ENCODE results near the gene ST8SIA3. TPM values are rescaled to one million over a fixed set of nuclear protein-coding genes. Genes with fewer than 3 reads are reported as not detected.
"Not testable (repeated sequence)": the region's sequence is repeated elsewhere in the genome, so short reads cannot be mapped to it uniquely, and the experiment has no call there.

ST8SIA3 gene
- total and polyA plus RNA-seq, 2 experiments from 2014 or later = not detected

GRCh38 chr18:57389271-57389670 is 36.9 kb downstream of the ST8SIA3 start:
- H3F3A ChIP-seq (ENCODE audit: insufficient read depth) = no peaks in the 10 kb centered on the region
- no peaks in the 10 kb centered on the region for H3K79me2 ChIP-seq (ENCODE audit: insufficient read depth)
- no peak overlapping the region for H3K9ac ChIP-seq
- in situ Hi-C loops (cut with MboI) = no loop called here
- no peak overlapping the region for H3K4me3 ChIP-seq
- no peaks in the 10 kb centered on the region for H3K4me1 ChIP-seq (ENCODE audit: insufficient read depth)
- DNase-seq = no peak
- no peaks in the 10 kb centered on the region for H4K20me1 ChIP-seq (ENCODE audit: insufficient read depth)
- no peak overlapping the region for H3K27ac ChIP-seq
- 7 to 18% methylated on average over 2 of the region's 2 CpGs for WGBS, 2 experiments (ENCODE audit: low coverage in 1 of 2, low lambda C conversion rate in 2 of 2, missing lambda C conversion rate in 2 of 2)
- no peak for TF ChIP-seq EZH2phosphoT487 (IDR thresholded peaks at IDR 0.05; ENCODE audit: insufficient read depth, low read depth)
- no peak for TF ChIP-seq EZH2 (IDR thresholded peaks at IDR 0.05; ENCODE audit: insufficient read depth, poor library complexity, severe bottlenecking)
- no peaks in the 10 kb centered on the region for H3K9me3 ChIP-seq (ENCODE audit: low read depth)
- H3K27me3 ChIP-seq (replicated peaks; ENCODE audit: insufficient read depth) = no peaks in the 10 kb centered on the region
- H2AFZ ChIP-seq = no peak overlapping the region
- no peaks in the 10 kb centered on the region for H3K9me2 ChIP-seq (ENCODE audit: insufficient read depth)
- no peak overlapping the region for H3K4me2 ChIP-seq (ENCODE audit: unreplicated experiment)
- no peaks in the 10 kb centered on the region for H3K36me3 ChIP-seq (ENCODE audit: low read depth)

GRCh38 chr18:57390044-57390443 is 37.7 kb downstream of the ST8SIA3 start:
- Histone ChIP-seq H2AFZ (no peak overlapping the region), H4K20me1 (ENCODE audit: insufficient read depth) (no peaks in the 10 kb centered on the region), H3K27me3 (replicated peaks; ENCODE audit: insufficient read depth) (no peaks in the 10 kb centered on the region), H3K79me2 (ENCODE audit: insufficient read depth) (no peaks in the 10 kb centered on the region), H3K4me1 (ENCODE audit: insufficient read depth) (no peaks in the 10 kb centered on the region), H3K9ac (no peak overlapping the region), H3F3A (ENCODE audit: insufficient read depth) (no peaks in the 10 kb centered on the region), H3K9me2 (ENCODE audit: insufficient read depth) (no peaks in the 10 kb centered on the region), H3K4me2 (ENCODE audit: unreplicated experiment) (no peak overlapping the region), H3K9me3 (ENCODE audit: low read depth) (no peaks in the 10 kb centered on the region), H3K4me3 (no peak overlapping the region), H3K36me3 (ENCODE audit: low read depth) (no peaks in the 10 kb centered on the region), H3K27ac (no peak overlapping the region)
- TF ChIP-seq EZH2 (IDR thresholded peaks at IDR 0.05; ENCODE audit: insufficient read depth, poor library complexity, severe bottlenecking) (no peak), EZH2phosphoT487 (IDR thresholded peaks at IDR 0.05; ENCODE audit: insufficient read depth, low read depth) (no peak)
- in situ Hi-C loops (cut with MboI) = no loop called here
- no peak for DNase-seq
- 20 to 29% methylated on average over 3 of the region's 3 CpGs for WGBS, 2 experiments (ENCODE audit: low coverage in 1 of 2, low lambda C conversion rate in 2 of 2, missing lambda C conversion rate in 2 of 2)

GRCh38 chr18:57394749-57395148 is 42.4 kb downstream of the ST8SIA3 start:
- H3K79me2 ChIP-seq (ENCODE audit: insufficient read depth); H2AFZ ChIP-seq; in situ Hi-C loops (cut with MboI); H3K9ac ChIP-seq; H3K4me2 ChIP-seq (ENCODE audit: unreplicated experiment); H3K36me3 ChIP-seq (ENCODE audit: low read depth); H3K27ac ChIP-seq; H3K27me3 ChIP-seq (replicated peaks; ENCODE audit: insufficient read depth); DNase-seq; H4K20me1 ChIP-seq (ENCODE audit: insufficient read depth); H3K4me1 ChIP-seq (ENCODE audit: insufficient read depth); H3F3A ChIP-seq (ENCODE audit: insufficient read depth); H3K9me3 ChIP-seq (ENCODE audit: low read depth); H3K4me3 ChIP-seq; H3K9me2 ChIP-seq (ENCODE audit: insufficient read depth): not testable (repeated sequence)
- 36 to 44% methylated on average over 1 of the region's 1 CpG for WGBS, 2 experiments (ENCODE audit: low coverage in 1 of 2, low lambda C conversion rate in 2 of 2, missing lambda C conversion rate in 2 of 2)

GRCh38 chr18:57396831-57397230 is 44.5 kb downstream of the ST8SIA3 start:
- H3K9me3 ChIP-seq (ENCODE audit: low read depth); H4K20me1 ChIP-seq (ENCODE audit: insufficient read depth); in situ Hi-C loops (cut with MboI); DNase-seq; H3K36me3 ChIP-seq (ENCODE audit: low read depth); H3K4me3 ChIP-seq; H3K27me3 ChIP-seq (replicated peaks; ENCODE audit: insufficient read depth); H3K4me1 ChIP-seq (ENCODE audit: insufficient read depth); H2AFZ ChIP-seq; H3K4me2 ChIP-seq (ENCODE audit: unreplicated experiment); H3K9me2 ChIP-seq (ENCODE audit: insufficient read depth); H3K79me2 ChIP-seq (ENCODE audit: insufficient read depth); H3F3A ChIP-seq (ENCODE audit: insufficient read depth); H3K9ac ChIP-seq; H3K27ac ChIP-seq: not testable (repeated sequence)
- 86 to 88% methylated on average over 7 of the region's 7 CpGs for WGBS, 2 experiments (ENCODE audit: low coverage in 1 of 2, low lambda C conversion rate in 2 of 2, missing lambda C conversion rate in 2 of 2)

GRCh38 chr18:57397440-57398132 is 45.2 kb downstream of the ST8SIA3 start:
- no peaks in the 10 kb centered on the region for H3K4me1 ChIP-seq (ENCODE audit: insufficient read depth)
- WGBS, 2 experiments (ENCODE audit: low coverage in 1 of 2, low lambda C conversion rate in 2 of 2, missing lambda C conversion rate in 2 of 2) = 4% methylated on average over 2 of the region's 2 CpGs
- no peak overlapping the region for H3K4me2 ChIP-seq (ENCODE audit: unreplicated experiment)
- no peaks in the 10 kb centered on the region for H3K9me2 ChIP-seq (ENCODE audit: insufficient read depth)
- no peaks in the 10 kb centered on the region for H4K20me1 ChIP-seq (ENCODE audit: insufficient read depth)
- in situ Hi-C loops (cut with MboI) = no loop called here
- no peak overlapping the region for H3K9ac ChIP-seq
- no peaks in the 10 kb centered on the region for H3F3A ChIP-seq (ENCODE audit: insufficient read depth)
- H2AFZ ChIP-seq = no peak overlapping the region
- H3K9me3 ChIP-seq (ENCODE audit: low read depth) = no peaks in the 10 kb centered on the region
- no peaks in the 10 kb centered on the region for H3K36me3 ChIP-seq (ENCODE audit: low read depth)
- H3K27me3 ChIP-seq (replicated peaks; ENCODE audit: insufficient read depth) = no peaks in the 10 kb centered on the region
- no peak for TF ChIP-seq EZH2phosphoT487 (IDR thresholded peaks at IDR 0.05; ENCODE audit: insufficient read depth, low read depth)
- no peak for TF ChIP-seq EZH2 (IDR thresholded peaks at IDR 0.05; ENCODE audit: insufficient read depth, poor library complexity, severe bottlenecking)
- peak; percentile 60 for DNase-seq
- no peaks in the 10 kb centered on the region for H3K79me2 ChIP-seq (ENCODE audit: insufficient read depth)
- H3K27ac ChIP-seq = no peak overlapping the region
- H3K4me3 ChIP-seq = no peak overlapping the region

All from GM23248 (cell line).